Progenitor cell of endocrine pancreas (in vitro differentiated cells): ENCODE results near the gene C1orf174. TPM values are rescaled to one million over a fixed set of nuclear protein-coding genes. Genes with fewer than 3 reads are reported as not detected.

Experiments
- DNase-seq: peaks from one replicate; pipeline ENCODE4 v3.0.0; 2021; ENCODE audit warnings: low spot score; ENCODE audit not compliant: unreplicated experiment
- H3K27ac Mint-ChIP-seq: 2 replicates; pipeline ENCODE4 v1.8.0; 2021; ENCODE audit warnings: mild to moderate bottlenecking, moderate library complexity, mixed read lengths
- H3K27me3 Mint-ChIP-seq: 2 replicates; pipeline ENCODE4 v1.8.0; 2021; ENCODE audit warnings: mixed read lengths
- H3K36me3 Mint-ChIP-seq: 2 replicates; pipeline ENCODE4 v1.8.0; 2022; ENCODE audit warnings: mixed read lengths; ENCODE audit not compliant: insufficient read depth
- H3K4me1 Mint-ChIP-seq: 2 replicates; pipeline ENCODE4 v1.8.0; 2021; ENCODE audit warnings: low read depth, mixed read lengths
- H3K4me3 Mint-ChIP-seq: 2 replicates; pipeline ENCODE4 v1.8.0; 2021; ENCODE audit warnings: low read depth, mild to moderate bottlenecking, moderate library complexity, mixed read lengths
- H3K9me3 Mint-ChIP-seq: 2 replicates; pipeline ENCODE4 v1.8.0; 2021; ENCODE audit warnings: low read depth, mixed read lengths
- total RNA-seq: library from RNA; stranded (reverse); gene quantifications from 2 replicates; pipeline ENCODE4 v1.2.1, GENCODE V29; 2021
- TF ChIP-seq, protein P1 (sequence below): fragments of 200-600 bp; sonication (generic); IDR thresholded peaks from one replicate; pipeline ENCODE4 v1.5.0; 2021; ENCODE audit warnings: antibody characterized with exemption, mild to moderate bottlenecking; ENCODE audit not compliant: unreplicated experiment

C1orf174 gene
- total RNA-seq, 1 donor from 2014 or later: 26.9 TPM

DNA sequence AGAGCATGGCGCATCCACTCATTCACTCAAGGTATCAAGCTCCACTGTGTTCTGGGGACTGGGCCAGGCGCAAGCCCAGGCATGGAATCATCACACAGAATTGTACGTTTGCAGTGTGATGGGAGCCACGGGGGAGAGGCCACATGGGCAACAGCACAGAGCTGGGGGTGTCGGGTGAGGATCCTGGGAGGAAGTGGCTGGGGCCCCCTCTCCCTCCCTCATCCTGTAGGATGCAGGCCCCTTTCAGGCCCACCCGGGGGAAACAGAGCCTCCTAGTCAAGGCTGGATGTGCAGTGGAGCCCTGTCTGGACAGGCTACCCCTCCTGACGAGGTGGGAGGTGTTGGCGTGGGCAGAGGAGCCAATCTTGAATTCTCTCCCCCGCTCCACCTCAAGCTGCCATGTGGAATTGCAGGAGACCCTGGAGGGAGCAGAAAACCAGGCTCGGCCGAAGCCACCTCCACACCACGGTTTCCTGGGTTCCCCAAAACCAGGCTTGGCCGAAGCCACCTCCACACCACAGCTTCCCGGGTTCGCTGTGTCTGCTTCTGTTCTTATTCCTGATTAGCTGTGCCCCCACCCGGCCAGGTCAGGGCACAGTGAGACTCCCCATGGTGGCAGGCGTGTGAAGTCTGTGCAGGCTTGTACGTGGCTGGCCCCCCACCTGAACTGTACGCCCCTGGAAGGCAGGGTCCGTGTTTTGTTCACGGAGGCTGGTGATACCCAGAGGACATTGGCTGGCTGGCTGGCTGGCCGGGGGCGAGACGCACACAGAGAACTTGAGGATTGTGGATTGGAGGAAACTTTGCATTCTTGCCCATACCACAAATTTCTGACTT is 4.2 kb upstream of the C1orf174 start:
- DNase-seq: no peak
- Mint-ChIP-seq H3K27ac (no peak overlapping the region), H3K27me3 (peaks cover 6% of the 10 kb centered on the region), H3K36me3 (no peaks in the 10 kb centered on the region), H3K9me3 (no peaks in the 10 kb centered on the region), H3K4me1 (peaks cover 2% of the 10 kb centered on the region), H3K4me3 (no peak overlapping the region)
- TF ChIP-seq, protein P1, sequence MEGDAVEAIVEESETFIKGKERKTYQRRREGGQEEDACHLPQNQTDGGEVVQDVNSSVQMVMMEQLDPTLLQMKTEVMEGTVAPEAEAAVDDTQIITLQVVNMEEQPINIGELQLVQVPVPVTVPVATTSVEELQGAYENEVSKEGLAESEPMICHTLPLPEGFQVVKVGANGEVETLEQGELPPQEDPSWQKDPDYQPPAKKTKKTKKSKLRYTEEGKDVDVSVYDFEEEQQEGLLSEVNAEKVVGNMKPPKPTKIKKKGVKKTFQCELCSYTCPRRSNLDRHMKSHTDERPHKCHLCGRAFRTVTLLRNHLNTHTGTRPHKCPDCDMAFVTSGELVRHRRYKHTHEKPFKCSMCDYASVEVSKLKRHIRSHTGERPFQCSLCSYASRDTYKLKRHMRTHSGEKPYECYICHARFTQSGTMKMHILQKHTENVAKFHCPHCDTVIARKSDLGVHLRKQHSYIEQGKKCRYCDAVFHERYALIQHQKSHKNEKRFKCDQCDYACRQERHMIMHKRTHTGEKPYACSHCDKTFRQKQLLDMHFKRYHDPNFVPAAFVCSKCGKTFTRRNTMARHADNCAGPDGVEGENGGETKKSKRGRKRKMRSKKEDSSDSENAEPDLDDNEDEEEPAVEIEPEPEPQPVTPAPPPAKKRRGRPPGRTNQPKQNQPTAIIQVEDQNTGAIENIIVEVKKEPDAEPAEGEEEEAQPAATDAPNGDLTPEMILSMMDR: no peak

DNA sequence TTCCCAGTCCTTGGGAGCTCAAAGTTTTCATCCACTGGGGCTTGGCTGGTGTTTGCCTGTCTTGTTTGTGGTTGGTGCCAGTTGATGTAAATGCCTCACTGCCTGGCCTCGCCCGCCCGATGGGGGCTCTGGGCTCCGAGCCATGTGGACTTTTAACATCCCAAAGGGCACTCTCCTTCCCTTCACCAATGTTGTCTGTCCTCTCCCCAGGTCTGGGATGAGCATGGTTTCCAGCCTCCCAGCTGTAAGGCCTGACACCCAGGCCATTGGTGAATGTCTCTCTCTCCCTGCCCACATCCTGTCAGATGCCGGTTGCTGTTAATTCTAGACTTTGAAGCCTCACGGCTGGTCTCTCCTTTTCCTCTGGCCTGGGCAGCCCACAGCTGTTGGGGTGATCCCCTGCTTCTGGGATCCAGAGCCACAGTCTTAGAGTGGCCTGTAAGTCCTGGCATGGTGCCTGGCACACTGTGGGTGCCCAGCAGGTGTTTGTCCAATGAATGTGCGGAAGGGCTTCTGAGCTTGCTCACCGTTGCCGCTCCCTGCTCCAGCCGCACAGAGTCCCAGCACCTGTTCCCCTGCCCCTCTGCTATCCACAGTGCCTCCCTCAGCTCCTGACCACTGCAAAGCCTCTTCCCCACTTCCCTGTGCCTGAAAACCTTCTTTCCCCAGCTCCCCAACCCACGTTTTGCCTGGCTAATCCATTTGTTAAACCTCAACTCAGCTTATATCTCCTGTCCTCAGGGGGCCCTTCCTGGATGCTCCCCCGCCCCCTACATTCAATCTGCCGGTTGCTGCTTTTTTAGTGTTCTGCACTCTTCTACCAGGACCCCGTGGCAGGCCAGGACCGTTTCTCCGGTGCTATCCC is 3.3 kb upstream of the C1orf174 start:
- DNase-seq: no peak
- H3K9me3 Mint-ChIP-seq: no peaks in the 10 kb centered on the region
- H3K27me3 Mint-ChIP-seq: peaks cover 1% of the 10 kb centered on the region
- TF ChIP-seq, protein P1: no peak
- peaks cover 3% of the 10 kb centered on the region for H3K36me3 Mint-ChIP-seq
- no peak overlapping the region for H3K4me3 Mint-ChIP-seq
- H3K27ac Mint-ChIP-seq: no peak overlapping the region
- peaks cover 5% of the 10 kb centered on the region for H3K4me1 Mint-ChIP-seq

DNA sequence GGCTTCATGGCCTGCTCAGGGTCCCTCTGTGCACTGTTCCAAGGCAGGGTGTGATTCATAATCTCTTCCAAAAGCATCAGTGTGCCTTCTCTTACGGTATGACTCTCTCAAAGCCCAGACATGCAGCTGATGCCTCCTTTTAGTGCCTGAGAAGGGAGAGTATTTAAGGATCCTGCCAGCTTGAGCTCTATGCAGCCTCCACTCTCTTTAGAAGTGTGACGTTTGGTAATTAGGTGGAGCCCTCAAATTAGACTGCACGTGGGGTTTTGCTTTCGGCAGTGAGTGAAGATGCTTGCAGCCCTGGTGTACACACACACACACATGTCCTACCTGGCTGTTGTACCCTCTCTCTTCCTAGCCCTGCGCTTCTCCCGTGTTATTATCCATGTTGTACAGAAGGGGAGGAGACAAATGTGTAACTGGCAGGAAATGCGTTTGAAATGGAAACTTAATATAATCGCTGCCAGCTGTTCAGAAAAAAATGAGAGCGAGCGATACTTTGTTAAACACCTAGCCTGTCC is 2.6 kb upstream of the C1orf174 start:
- TF ChIP-seq, protein P1: no peak
- Mint-ChIP-seq H3K27me3 (no peaks in the 10 kb centered on the region), H3K27ac (no peak overlapping the region), H3K9me3 (no peaks in the 10 kb centered on the region), H3K36me3 (peaks cover 6% of the 10 kb centered on the region), H3K4me3 (no peak overlapping the region), H3K4me1 (peaks cover 5% of the 10 kb centered on the region)
- DNase-seq: no peak

DNA sequence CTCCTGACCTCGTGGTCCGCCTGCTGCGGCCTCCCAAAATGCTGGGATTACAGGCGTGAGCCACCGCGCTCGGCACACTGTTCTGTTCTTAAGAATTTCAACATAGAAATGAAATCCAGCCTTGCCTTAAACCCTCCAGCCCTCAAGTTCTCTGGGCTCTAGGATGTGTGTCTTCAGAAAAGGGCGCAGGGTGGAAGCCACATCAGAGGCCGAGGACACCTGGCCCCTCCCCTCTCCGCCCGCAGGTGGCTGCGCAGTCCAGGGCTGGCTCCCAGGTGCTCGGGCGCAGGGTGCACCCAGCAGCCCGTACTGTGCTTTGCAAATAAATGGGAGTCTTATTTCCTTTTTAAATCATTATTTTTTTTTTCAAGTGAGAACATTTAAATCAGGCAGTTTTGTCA is 2.0 kb upstream of the C1orf174 start:
- H3K27me3 Mint-ChIP-seq: no peaks in the 10 kb centered on the region
- H3K36me3 Mint-ChIP-seq: peaks cover 8% of the 10 kb centered on the region
- H3K4me3 Mint-ChIP-seq: peak overlapping the region; percentile 50
- TF ChIP-seq, protein P1: no peak
- DNase-seq: no peak
- peaks cover 3% of the 10 kb centered on the region for H3K9me3 Mint-ChIP-seq
- H3K4me1 Mint-ChIP-seq: peaks cover 5% of the 10 kb centered on the region
- no peak overlapping the region for H3K27ac Mint-ChIP-seq

DNA sequence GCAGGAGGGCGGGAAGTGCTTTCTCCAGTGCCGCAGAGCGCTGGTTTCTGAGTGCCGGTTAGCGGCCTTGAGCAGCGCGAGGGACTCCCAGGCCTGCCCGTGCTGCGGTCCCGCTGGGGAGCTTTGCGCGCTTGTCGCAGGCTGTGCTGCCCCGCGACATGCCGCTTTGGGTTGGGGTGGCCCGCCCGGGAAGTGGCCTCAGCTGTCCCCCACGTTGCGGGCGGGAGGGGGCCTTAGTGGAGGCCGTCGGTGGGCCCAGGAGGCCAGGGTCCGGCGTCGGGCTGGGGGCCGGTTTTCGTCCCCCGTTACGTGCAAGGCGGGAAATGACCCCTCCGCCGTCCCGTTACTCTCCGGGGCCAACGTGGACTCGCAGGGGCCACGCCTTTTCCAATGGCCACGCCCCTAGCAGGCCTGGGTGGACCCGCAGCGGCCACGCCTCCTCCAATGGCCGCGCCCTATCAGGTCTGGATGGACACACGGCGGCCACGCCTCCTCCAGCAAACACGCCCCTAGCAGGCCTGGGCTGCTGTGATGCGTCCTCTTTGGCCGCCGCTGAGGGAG is 977 bp upstream of the C1orf174 start:
- peak; percentile 95 for DNase-seq
- Mint-ChIP-seq H3K36me3 (peaks cover 8% of the 10 kb centered on the region), H3K27me3 (no peaks in the 10 kb centered on the region), H3K4me3 (peak overlapping the region; percentile 86), H3K9me3 (peaks cover 4% of the 10 kb centered on the region), H3K4me1 (peaks cover 5% of the 10 kb centered on the region), H3K27ac (peak overlapping the region; percentile 100)
- TF ChIP-seq, protein P1: peak; percentile 13
